RKO (cell line): ENCODE measurements around the gene C1orf50.
"Not testable (repeated sequence)": the region's sequence is repeated elsewhere in the genome, so short reads cannot be mapped to it uniquely, and the experiment has no call there.

ENCODE experiments used
- DNase-seq: peaks from one replicate; pipeline ENCODE4 v3.0.0-alpha.2; 2016; ENCODE audit warnings: low spot score

The C1orf50 gene

DNA sequence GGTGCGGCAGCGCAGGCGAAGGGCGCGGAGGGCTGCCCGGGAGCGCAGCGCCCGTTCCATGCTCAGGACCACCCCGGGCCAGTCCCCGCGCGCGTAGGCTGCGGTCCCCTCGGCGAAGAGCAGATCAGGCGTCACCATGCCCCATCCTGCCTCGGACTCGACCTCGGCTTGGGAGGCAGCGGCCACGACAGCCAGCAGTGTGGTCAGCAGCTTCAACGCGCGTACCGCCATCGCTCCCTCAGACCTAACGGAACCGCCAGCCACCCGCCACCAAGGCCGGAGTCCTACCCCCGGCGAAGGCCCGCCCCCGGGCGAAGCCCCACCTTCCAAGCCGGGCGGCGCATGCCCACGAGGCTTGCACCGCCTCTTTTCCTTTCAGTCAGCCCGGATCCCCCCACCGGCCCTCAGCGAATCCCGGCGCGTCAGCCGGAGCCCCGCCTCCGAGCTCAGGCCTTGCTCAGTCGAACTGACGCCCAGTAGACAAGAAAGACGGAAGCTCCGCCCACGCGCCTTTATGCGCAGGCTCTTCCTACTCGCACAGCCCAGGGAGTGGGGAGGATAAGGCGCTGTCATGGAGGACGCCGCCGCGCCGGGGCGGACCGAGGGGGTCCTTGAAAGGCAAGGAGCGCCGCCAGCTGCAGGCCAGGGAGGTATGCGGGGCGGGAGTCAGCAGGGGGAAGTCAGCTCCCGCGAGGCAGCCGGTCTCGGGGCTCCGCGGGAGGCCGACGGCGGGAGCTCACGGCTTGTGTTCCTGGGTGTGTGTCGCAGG lies at the start of gene C1orf50, which contains the start of gene P3H1:
Gene C1orf50, plus strand, starts transcription at position 509 of the 769 bp plus-strand sequence. Its CDS starts 63 bp downstream, at position 572.
Gene P3H1, minus strand, starts transcription at position 288 of the 769 bp plus-strand sequence. Its CDS starts 57 bp downstream, at position 231.
- peak; percentile 99 for DNase-seq

DNA sequence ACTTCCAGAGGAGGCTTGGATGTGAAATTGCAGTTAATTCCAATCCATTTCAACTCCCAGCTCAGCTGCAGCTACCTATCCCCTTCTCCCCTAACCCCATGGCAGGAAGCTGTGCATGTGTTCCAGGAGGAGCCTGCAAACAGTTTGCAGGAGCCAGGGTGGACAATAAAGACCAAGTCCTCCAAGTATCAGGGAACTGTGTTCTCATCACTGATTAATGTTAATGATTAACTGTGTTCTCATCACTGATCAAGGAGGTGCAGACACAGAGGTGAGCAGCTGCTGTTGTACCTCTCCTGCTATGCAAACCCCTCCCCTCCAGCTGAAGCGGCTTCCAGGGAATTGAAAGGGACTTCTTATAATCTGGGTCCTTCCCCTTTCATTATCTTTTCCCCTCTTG lies 46.2 kb upstream of the C1orf50 start:
- no peak for DNase-seq

DNA sequence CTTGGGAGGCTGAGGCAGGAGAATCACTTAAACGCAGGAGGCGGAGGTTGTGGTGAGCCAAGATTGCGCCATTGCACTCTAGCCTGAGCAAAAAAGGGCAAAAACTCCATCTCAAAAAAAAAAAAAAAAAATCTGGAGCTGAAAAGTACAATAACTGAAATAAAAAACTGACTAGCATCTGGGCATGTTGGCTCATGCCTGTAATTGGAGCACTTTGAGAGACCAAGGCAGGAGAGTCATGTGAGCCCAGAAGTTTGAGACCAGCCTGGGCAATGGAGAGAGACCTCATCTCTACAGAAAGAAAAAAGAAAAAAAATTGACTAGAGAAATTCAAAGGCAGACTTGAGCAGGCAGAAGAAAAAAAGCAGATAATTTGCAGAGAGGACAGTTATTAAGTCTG lies 45.1 kb upstream of the C1orf50 start:
- no peak for DNase-seq

DNA sequence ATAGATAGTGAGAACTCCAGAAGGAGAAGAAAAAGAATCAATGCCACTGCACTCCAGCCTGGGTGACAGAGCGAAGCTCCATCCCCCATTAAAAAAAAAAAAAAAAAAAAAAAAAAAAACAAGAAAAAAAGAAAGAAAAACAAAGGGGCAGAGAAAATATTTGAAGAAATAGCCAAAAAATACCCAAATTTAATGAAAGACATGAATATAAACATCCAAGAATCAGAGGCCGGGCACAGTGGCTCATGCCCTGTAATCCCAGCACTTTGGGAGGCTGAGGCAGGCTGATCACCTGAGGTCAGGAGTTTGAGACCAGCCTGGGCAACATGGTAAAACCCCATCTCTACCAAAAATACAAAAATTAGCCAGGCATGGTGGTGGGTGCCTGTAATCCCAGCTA lies 44.6 kb upstream of the C1orf50 start:
- DNase-seq, result not testable (repeated sequence)

DNA sequence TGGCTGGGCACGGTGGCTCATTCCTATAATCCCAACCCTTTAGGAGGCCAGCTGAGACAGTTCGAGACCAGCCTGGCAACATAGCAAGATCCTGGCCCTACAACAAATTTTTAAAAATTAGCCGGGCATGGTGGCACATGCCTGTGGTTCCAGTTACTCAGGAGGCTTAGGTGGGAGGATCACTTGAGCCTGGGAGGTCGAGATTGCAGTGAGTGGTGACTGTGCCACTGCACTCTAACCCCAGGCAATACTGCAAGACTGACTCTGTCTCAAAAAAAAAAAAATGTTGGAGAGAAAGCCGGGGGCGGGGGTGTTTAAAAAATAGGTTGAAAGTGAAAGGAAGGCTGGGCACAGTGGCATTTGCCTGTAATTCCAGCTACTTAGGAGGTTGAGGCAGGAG lies 43.5 kb upstream of the C1orf50 start:
- DNase-seq, result no peak

DNA sequence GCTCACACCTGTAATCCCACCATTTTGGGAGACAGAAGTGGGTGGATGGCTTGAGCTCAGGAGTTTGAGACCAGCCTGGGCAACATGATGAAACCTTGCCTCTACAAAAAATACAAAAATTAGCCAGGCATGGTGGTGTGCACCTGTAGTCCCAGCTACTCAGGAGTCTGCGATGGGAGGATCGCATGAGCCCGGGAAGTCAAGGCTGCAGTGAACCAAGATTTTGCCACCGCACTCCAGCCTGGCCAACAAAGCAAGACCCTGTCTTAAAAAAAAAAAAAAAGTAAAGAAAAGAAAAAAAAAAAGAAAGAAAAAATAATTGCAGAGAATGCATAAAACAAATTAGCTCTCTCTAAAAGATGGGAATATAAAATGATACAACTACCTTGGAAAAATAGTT lies 41.2 kb upstream of the C1orf50 start:
- not testable (repeated sequence) for DNase-seq

DNA sequence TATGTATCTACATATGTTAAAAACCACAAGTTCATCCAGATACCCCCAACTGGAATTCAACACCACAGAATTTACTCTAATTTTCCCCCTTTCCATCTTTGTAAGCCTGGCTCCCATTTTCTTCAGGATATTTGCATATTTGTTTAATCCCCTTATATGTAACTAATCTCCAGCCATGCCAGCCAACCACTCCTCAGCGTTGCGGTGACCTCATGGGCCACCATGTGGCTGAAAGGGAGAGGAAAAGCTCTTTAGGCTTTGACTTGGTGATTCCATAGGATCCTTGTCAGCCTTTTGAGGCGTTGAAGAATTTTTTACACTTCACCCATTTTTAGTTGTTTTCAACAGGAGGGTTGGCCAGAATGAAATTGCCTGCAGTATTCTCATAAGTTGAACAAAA lies 37.0 kb upstream of the C1orf50 start:
- DNase-seq, result no peak

DNA sequence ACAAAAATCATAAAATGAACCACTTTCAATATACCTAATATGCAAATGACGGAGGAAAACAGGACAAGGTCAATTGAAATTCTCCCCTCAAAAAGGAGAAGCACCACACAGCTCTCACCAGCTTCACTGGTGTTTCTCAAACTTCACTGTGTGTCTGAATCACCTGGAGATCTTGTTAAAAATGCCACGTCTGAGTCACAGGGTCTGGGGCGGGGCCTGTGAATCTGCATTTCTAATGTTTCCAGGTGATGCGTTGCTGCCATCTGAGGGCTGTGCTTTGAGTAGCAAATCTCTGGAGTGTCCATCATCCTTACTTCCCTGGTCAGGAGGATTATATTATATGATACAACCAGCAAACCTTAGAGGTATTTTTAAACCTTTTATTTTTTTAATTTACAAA lies 36.1 kb upstream of the C1orf50 start:
- peak; percentile 61 for DNase-seq

DNA sequence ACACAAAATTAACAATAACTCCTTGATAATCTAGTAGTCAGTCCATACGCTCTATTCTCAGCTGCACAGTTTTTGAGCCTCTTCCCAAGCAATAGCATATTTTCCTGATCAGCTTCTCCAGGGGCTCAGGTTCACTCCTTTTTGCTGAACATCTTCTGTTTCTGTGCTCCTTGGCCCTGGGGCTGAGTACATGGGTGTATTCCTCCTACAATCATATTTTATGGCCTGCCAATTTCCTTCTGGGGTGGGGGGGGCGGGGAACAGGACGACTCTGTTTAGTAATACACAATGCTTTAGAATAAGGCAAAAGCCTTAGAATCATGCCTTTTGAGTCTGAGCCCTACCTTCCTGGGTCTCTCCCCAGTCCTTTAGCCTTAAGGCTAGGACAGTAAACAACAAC lies 35.5 kb upstream of the C1orf50 start:
- no peak for DNase-seq

DNA sequence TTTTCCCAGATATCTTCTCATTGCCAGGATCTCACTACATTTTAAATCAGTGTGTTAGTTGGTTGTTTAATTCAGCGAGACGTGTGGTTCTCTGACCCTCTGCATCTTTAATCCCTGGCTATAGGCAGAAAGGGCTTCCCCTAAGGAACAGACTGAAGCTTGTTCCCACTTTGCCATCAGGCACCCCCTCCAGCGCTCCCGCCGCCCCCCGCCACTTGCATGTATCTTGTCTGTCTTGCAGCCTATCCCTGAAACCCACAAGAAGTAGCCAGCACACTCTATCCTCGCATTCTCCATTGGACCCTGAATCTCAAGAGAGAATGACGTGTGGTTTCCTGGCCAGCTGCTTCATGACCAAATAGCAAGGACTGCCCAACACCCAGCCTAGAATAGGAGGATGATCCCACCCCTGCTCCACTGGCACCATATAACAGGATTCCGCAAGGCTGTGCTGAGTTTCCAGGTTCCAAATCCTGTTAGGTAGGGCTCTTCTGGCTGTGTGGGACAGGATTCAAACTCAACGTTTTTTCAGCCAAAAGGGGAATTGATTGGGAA lies 34.8 kb upstream of the C1orf50 start:
- no peak for DNase-seq

DNA sequence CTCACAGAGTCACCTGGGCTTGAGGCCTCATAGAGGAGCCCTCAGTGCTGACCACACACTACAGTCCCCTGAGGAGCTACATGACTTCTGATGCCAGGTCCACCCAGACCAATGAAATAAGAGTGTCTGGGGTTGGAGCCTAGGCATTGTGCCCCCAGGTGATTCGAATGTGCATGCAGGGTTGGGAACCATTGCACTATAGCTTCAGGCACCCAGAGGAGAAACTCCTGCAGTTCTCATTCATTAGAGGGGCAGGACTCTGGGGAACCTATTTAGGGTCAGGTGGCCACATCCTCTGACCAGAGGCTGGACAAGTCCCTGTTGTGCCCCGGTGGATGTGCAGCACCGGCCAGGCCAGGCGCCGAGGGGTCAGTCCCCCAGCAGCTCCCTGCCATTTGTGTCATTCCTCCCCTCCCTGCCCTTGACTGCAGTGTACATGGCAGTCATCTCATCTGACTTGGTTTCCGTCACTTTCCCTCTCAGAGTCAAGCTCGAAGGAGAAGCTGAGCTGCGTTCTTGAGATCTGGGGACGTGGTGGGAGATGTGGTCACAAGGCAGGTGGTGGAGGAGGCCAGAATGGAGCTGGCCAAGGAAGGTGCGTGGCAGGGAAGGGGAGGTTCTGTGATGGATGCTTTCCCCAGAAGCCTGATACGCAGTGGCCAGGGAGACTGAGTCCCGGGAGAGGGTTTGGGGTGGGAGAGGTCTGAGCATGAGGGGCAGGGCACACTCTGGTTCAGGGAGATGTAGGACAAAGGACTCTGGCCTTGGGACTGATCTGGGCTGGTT lies 33.4 kb upstream of the C1orf50 start:
- DNase-seq, result no peak

DNA sequence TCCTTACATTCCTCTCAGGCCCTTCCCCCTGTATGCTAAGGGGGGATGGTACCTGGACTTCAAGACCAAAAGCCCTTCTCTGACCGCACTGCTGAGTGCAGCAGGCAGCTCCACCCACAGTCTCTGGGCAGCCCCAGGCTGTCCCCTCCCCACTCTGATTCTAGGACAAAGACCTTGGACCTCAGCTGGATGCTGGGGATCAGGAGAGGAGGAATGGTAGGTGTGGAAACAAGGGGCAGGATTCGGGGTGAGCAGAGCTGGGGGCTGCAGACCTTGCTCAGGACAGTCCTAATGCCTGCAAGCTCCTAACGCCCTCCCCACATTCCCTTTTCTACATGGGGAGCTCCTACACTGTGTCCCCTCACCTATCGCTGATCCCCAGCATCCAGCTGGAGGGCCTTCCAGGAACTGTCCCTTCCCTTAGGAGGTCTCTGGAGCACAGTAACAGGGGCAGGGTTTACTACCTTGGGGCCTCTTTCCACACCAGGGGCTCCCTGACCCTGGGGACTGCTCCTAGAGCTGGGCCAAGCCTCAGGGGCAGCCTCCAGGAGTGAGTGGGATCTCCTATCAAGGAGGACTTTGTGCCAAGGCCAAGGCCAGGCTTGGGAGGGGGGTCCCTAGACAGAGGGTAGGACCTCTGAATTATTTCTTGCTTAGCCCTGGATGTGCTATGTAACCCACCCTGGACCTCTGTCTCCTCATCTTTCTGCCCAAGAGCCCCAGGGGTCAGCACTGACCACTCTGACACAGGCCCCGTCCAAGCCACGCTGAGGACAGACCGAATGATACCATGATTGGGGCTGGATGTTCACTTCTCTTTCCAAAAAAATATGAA lies 32.6 kb upstream of the C1orf50 start:
- no peak for DNase-seq

DNA sequence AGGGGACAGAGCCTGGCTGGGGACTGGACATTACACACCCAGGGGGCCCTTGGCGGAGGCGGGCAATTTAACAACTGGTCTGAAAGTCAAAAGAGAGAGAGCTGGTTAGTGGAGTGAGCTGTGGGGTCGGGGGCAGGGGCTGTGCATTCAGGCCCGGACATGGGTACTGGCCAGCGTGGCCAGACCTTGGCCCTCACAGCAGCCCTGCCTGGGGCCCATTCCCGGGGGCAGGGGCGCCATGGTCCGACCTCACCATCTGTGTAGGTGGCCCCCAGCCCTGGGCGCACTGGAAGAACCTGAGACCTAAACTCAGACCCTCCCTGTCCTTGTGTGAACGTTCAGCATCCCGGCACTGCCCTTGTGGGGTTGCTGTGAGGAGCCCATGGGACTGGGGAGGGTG lies 32.0 kb upstream of the C1orf50 start:
- DNase-seq, result no peak

DNA sequence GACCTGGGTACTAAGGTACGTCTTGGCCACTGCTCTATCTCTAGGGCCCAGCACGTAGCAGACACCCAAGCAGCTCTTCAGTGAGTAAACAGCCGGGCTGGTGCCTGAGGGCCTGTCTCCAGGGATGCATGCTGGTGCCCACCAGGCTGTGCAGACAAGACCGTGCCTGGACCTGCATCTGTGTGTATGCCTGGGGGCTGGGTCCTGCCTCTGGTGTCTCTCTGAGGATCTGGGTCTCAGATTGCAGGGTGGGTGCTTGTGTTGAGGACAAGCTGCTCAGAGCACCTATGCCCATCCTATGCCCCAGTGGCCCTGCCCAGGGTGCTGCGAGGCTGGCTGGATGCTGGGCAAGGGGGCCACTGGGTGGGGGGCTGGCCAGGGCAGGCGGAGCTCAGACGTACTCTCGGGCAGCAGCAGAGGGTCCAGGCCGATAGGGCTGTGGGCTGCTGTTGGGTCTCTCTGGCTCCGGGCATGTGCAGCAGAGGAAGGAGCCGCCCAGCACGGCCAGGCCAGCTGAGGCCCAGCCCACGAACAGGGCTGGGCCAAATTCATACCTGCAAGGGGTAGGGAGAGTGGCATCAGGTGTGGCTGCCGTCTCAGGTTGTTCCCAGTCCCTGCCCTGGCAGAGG lies 31.5 kb upstream of the C1orf50 start:
- no peak for DNase-seq

DNA sequence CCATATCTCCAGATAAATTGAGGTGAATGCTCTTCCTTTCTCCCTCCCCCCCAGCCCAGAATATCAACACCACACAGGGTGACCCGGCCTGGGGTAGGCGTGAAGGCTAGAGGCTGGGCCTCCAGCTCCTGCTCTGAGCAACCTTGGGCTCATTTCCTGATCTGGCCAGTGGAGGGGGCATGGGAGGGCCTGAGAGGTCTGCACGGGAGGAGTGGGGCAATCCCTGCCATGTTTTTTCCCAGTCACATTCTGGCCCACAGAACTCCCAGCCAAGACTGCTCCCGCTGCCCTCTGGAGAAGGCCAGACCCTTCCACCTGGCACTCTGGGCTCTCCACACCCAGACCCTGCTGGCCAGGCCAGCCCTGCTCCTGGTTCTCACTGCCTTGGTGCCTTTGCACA lies 30.9 kb upstream of the C1orf50 start:
- DNase-seq, result peak; percentile 9

DNA sequence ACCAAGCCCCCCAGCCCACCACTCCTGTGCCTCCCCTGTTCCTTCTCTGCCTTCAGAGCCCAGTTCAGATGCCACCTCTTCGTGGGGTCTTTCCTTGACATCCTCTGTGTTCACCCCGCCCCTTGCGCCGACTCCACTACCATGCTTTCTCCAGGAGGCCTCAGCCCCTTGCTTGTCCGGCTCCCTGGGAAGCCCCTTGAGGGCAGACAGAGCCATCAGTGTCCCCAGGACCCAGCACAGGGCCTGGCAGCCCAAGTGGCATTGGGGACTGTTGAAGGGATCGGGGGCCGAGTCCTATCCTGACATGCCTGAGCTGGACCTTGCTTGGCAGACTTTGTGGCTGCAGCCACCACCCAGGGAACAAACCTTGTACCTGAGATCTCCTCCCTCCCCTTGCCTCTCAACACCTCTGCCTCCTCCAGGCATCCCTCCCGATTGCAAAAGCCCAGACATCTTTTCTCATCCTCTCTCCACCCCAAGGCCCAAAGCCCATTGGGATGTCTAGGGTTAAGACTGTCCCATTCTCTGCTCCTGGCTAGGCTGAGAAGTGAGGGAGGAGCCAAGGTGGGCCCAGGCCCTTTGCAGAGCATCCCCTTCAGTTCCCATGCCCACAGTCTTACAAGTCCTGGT lies 30.4 kb upstream of the C1orf50 start:
- no peak for DNase-seq

DNA sequence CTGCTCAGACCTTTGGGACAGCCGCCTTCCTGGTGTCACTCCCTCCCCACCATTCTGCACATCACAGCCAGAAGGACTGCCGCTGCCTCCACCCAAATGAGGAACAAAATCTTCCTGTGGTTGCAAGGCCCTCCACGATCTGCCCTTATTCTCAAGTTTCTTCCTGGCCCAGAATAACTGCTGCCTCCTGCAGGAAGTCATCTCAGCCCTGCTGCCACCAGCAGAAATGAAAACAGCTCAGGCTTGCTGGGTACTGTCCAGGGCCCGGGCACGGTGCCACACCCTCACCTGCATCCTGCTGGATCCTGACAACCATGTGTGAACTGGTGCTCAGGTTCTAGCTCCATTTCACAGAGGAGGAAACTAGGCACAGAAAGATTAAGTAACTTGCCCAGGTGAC lies 29.8 kb upstream of the C1orf50 start:
- DNase-seq, result no peak

DNA sequence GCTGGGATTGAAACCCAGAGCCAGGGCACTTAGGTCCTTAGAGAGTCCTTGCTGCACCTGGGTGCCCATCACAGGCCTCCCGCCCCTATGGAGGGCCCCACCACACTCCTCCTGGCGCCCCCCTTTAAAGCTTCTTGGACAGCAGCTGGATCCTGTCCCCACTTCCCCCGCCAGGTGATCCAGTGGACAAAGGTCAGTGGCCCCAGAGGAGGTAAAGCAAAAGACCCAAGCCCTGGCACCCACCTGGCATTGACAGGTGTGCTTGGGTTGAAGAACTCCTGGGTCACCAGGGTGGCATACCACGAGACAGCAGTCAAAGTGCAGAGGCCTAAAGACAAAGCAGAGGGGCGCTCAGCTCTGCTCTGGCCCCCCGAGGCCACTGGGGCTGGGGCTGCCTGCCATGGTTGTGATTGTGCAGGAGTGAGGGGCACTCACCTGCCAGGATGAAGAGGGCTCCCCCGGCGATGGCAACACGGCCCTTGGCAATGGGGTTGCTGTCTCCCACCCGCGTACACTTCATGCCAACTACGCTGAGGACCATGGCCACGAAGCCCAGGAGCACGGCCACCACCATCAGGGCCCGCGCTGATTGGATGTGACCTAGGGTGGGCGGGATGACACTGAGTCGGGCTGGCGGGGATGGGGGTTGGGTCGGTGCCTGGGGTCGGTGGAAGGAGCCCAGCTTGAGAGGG lies 28.9 kb upstream of the C1orf50 start:
- no peak for DNase-seq

DNA sequence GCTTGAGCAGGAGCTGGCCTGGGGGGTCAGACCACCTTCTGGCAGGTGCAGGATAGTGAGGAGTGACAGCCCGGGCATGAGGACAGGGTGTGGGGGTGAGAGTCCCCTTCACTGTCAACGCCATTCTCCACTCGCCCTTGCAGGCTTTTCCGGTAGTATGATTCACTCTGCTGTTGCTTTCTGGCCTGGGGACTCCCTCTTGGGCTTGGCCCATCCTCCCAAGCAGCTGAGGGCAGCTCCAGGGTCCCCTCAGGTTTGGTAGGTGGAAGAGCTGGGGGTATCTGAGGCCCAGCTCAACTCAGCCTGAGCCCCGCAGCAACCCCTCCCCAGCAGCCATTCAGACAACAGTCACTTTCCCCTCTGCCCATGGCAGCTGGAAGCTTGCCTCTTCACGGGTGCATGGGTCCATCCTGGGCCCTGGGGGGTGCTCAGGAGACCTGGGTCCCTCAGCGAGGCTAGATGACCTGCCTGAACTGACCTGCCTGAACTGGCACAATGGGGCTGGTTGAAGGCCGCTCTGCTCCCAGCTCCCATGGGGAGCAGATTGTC lies 28.3 kb upstream of the C1orf50 start:
- DNase-seq, result no peak
